ENCODE measurements around the gene DUSP22. TPM values are rescaled to one million over a fixed set of nuclear protein-coding genes. Genes with fewer than 3 reads are reported as not detected.

Gene DUSP22
- polyA plus RNA-seq, 3 donors = 21.5 to 23.2 (median 22.7) TPM

DNA sequence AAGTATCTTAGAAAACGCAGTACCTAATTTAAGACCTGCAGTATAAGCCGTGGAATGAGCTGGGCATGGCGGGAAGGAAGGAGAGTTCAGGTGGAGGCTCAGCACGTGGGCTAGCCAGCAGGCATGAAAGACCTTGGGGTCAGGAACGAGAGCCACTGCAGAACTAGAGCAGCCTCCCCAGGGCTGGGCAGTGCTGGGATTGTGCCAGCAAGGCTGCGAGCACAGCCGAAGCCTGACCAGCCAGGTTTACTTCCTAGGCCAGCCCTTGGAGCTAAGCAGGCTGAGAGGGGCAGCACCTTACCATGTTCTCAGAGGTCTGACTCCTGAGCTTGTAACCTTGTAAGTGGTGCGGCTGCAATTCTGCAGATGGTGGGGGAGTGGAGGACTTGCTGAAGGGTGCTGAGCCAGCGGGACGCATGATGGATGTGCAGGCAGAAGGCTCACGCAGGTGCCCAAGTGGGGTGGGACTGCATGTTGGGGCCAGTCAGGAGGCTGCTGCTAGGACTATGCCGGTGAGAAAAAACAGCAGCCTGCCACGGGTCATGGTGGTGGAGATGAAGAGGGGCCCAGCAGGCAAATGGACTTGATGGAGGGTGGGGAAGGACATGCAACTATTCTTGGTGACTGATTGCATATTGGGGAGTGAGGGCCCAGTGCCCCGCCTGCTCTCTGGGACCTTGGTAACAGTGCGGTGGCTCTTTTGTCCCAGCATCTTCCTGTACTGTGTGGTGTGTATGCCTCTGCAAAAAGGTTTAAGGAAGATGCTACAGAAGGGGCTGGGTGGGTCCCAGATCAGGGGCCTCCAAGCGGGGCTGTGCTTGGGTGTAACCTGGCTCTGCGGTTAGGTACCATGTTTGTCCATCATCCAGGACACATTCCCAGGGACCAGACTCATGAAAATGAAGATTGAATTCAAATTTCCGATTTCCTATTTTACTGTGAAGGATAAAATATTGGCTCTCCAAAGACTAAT, 61.6 kb downstream of the DUSP22 start:
- no peak for DNase-seq (ENCODE audit: extremely low read depth in 1 of 11, low read depth in 9 of 11, low spot score in 4 of 11)

DNA sequence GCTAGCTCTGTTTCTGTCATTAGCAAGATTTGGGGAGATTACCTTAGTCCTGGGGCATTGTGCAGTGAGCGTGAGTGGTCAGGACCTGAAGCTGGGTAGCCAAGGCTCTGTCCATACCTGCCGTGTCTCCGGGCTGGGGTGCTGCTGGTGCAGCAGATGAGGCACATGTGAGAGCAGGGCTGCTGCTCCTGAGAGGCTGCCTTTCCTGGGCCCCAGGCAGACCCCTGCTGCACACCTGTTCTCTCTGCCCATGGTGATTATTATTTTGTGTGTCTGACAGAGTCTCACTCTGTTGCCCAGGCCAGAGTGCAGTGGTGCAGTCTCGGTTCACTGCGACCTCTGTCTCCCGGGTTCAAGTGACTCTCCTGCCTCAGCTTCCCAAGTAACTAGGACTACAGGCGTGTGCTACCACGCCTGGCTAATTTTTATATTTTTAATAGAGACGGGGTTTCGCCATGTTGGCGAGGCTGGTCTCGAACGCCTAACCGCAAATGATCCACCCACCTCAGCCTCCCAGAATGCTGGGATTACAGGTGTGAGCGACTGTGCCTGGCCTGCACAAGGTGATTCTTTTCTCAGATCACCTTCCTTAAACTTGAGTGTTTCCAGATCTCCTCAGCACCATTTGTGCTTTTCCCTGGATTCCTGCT, 62.5 kb downstream of the DUSP22 start:
- no peak for DNase-seq (ENCODE audit: extremely low read depth in 1 of 11, low read depth in 9 of 11, low spot score in 4 of 11)

DNA sequence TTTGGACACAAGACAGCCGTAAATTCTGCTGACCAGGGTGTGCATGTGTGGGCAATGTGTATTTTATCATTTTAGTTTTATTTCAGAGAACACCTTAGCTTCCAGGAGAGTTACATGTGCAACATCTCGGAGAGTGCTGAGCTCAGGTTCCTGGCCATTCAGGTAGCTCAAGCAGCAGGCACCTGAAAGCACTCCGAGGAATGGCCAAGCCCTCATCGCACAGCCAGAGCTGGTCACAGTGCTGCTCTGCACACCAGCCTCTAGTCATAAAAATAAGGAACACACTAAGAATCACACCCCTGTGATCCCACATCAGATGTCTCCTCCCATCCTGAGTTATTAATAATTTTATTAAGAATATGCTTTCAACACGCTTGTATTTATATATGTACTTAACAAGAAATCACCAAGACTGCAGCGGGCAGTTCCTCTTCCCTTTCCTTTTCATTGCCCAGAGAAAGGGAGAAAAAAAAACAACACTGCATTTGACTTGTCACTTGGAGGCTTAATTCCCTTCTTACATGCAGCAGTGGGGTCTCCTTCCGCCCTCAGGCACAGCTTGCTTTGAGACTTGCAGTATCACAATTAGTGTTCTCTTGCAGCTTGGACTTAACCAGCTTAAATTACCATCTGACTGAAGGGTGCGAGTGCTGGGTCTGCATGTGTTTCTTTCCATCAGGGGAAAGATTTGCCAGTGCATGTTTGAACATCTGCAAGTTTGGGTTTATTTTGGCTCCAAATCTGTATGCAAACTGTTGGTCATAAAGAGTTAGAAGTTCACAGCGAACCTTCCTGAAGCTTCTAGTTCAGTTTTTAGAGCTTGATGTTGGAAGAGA, 63.3 kb downstream of the DUSP22 start:
- no peak for DNase-seq (ENCODE audit: extremely low read depth in 1 of 11, low read depth in 9 of 11, low spot score in 4 of 11)

DNA sequence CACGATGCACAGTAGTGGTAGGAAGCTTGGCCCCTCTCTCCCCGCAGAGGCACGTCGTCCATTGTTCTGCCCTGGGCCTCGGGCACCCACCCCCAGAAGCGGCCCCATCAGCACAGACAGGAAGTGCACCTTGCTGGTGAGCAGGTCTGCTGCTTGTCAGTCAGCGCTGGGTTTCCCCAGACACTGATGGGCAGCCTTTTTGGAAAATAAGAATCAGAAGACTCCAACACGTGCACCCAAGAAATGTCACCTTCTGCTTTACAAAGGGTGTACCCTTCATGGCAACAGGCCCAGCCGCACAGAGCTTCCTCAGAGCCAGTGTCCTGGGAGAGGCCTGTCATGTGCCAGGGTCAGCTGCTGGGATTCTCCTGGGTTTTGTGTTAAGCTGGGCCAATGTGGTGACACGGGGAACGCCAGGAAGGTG, 64.6 kb downstream of the DUSP22 start:
- DNase-seq (ENCODE audit: extremely low read depth in 1 of 11, low read depth in 9 of 11, low spot score in 4 of 11) = no peak

DNA sequence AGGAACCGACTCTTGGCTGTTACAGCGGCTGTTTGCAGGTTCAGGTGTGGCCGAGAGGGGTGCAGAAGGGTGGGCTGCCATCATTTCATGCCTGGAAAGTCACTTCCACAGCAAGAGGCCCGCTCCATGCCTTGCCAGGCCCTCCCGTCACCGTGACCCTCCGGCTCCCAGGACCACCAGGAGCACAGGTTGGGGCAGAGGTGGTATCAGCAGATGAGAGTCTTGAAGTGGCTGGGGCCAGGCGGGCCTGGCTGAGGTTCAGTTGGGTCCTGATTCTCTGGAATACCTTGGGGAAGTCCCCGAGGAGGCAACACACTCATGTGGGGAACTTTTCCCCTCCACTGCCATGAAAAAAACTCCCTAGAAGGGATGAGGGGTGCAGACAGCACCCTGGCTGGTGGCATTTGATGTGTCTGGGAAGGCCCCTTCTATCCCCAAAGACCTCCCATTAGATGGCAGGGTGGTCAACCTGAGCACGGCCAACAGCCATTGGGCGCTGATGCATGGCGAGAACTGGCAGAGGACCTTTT, 65.0 kb downstream of the DUSP22 start:
- no peak for DNase-seq (ENCODE audit: extremely low read depth in 1 of 11, low read depth in 9 of 11, low spot score in 4 of 11)

DNA sequence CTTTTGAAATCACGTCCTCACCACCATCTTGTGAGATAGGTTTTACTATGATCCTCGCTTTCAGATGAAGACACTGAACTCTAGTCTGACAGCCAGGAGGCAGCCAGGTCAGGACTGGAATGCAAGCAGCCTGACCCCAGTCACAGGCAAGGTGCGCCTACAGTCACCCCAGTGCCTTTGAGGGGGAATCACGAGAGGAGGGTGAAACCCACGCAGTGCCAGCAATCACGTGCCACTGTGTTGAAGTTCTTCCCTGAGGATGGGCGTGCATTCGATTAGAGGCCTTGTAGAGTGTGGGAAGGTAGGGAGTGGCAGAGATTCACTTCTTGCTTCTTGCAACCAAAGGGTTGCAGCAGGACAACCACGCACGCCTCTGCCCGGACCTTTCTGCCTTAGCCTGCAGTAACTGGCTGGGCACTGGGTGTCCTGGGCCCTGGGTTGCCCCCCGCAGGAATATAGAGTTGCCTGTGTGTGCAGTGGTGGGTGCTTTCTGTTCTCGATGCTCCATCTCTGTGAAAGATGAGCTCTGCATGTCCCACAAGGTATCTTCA, 65.6 kb downstream of the DUSP22 start:
- DNase-seq (ENCODE audit: extremely low read depth in 1 of 11, low read depth in 9 of 11, low spot score in 4 of 11) = no peak

DNA sequence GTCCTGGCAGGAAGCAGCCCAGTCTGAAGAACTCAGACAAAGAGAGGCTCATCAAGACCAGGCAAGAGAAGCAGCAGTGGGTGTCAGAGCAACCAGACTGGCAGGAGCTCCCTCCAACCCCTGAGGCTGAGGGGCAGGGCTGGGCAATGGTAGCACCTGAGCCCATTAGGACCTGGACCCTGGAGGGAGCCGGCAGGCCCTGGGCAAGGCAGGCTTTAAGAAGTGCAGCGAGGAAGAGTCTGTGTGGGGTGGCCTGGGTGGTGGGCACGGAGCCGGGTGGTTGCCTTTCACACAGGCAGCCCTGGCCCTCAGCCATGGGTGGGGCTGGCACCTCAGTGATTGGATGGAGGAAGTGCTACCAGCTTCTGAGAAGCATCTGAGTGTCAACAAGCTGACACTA, 66.1 kb downstream of the DUSP22 start:
- no peak for DNase-seq (ENCODE audit: extremely low read depth in 1 of 11, low read depth in 9 of 11, low spot score in 4 of 11)

DNA sequence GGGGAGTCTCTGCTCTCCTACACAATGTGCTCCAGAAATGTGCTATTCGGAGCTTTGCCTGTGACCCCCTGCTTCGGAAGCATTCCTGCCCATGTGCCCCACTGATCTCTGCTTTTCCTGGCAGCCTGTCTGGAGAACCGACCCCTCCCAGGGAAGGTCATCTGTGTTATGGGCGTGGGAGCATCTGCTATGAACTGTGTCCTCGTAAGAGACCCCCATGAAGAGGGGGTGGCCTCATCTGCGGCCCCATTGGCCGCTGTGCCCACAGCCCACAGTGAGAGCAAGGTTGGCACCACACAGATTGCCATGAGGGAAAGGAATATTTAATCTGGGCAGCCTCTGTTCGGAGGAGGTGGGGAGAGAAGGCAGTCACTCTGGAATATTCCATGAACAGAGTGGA, 66.6 kb downstream of the DUSP22 start:
- no peak for DNase-seq (ENCODE audit: extremely low read depth in 1 of 11, low read depth in 9 of 11, low spot score in 4 of 11)

DNA sequence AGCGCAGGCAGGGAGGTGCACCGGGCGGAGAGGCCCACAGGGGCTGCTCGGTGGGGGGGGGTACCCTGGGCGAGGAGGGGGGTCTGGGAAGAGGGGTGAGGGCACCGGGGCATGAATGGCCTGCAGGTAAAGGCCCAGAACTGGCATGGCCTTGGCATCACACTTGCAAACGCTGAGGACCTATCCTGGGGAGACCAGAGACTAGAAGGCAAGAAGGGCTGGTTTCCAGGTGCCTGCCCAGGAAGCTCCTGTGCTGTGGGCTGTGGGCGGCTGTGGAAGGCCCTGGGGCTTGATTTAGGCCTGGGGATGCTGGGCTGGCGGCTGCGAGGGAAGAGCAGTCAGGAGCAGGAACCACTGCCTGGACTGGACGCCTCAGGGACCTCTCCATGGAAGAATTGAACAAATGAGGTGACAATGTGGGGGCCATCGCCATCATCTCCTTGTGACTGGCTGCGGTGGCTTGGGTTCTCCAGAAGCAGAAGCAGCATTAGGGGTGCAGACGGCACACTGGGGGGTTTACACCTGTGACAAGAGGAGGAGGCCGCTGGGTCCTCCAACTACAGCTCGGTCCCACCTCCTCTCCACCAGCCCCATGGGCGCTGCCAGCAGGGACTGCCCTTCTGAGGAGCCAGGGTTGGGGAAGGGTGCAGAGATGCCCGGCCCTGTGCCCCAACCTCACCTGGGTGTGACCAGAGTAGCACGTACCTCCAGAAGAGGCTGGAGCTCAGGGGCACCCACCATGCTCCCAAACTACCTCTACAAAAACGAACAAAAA, 67.2 kb downstream of the DUSP22 start:
- DNase-seq (ENCODE audit: extremely low read depth in 1 of 11, low read depth in 9 of 11, low spot score in 4 of 11) = no peak

DNA sequence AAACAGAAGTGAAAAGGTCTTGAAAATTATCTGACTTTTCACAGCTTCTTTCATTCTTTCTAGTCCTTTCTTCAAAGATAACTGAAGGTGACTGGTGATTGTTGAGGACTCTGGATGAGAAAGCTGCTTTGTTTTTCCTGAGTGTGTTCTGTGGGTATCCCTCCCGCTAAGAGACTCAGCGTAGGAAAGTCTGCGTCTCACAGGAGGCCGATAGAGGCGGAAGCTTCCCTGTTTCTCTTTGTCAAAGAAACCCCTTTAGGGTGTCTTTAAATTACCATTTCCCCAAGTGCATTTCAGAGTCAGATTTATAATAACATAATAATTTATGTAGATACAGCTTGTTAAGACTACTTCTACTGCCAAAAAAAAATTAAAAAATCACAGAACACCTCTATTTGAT, 68.1 kb downstream of the DUSP22 start:
- DNase-seq (ENCODE audit: extremely low read depth in 1 of 11, low read depth in 9 of 11, low spot score in 4 of 11) = no peak

DNA sequence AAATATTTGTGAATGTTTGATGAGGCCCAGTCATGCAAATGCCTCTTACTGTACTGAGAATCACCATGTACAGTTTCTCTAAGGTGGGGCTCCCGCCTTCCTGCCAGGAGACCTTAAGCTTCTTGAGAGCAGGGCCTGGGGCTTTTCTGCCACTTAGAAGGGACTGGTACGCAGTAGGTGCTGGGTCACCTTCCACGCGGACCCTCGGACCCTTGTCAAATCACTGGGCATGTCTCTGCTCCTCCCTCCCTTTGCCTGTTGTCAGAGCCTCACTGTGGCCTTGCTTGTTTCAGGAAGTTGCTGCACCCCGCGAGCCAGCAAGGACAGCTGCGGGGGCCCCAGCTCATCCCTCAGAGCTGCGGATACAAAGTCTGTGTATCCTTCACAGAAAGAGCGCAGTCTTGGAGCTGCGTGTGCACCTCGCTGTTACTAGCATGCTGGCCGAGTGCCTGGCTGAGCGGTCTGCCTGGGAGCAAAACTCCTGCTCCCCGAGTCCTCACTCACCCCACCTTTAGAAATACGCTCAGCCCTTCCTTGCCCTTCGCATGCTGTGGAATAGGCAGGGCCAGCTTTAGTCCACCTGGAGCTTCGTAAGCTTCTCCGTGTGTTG, 68.6 kb downstream of the DUSP22 start:
- DNase-seq (ENCODE audit: extremely low read depth in 1 of 11, low read depth in 9 of 11, low spot score in 4 of 11) = no peak

DNA sequence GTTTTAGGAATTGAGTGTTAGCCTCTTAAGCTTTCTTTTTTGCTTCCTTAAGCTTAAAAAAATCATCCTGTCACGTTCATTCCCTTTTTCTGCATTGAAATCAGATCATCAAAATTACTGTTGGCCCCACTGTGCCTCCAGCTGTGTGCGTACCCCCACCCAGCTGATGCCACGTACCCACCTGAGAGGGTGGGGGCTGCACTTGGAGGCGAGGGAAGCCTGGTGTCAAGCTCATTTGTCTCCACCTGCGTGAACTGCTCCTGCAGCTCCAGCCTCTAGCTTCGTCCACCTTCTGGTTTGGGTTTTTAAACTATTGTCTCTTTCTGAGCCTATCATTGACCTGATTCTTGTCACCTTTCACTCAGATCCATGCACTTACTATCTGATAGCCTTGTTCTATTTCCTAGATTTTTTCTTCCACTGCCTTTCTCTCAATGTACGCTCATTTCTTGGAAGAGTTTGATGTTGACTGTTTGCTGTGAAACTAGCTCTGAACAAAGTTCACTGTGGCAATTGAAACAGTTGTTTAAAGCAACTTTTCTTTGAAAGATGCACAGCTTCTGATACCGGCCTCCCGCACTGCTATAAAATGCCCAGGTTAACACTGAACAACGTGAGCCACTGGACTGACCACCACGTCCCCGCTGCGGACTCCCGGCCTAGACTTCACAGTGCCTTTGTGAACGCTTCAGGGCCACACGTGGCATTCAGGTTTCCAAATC, 69.3 kb downstream of the DUSP22 start:
- no peak for DNase-seq (ENCODE audit: extremely low read depth in 1 of 11, low read depth in 9 of 11, low spot score in 4 of 11)

DNA sequence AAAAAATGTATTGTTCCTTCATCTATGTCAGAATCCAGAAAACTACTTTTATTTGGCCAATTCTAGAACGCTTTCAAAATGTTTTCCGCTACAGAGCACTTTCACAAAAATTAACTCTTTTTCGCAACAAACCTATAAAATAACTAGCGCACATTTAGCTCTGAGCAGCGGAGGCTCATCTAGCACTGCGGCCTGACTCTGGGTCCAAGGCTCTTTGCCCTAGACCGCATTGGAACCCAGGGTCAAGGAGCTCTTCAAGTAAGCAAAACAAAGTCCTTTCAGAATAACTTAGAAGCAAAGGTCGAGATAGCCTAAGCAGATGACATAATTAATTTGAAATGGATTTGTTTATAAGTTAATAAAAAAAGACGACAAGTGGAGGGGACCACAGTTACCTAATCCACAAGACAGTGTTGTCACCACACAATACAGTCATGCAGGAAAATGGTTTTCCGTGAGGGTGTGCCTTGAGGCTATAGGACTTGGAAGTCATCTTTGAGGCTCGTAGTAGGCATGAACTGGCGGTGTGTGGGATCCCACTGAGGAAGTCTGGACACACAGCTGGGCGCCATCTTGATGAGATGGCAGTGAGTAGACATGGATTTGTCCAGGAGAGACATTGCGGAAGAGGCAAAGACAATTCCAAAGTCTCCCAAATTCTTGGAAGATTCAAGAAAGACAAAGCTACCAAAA, 70.1 kb downstream of the DUSP22 start:
- no peak for DNase-seq (ENCODE audit: extremely low read depth in 1 of 11, low read depth in 9 of 11, low spot score in 4 of 11)

DNA sequence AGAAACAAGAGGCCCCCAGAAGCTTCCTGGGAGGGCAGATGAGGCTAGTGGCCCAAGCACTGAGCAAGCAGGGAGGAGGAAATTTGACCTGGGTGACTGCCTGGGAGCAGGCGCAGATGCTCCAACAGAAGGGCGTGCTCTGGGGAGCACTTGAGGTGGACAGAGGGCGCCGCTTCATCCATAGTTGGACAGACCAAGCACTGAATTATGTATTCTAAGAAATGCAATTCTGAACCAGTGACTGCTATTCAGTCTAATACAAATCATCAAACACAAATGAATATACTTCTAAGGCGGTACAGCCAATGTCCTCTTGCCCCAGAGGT, 70.6 kb downstream of the DUSP22 start:
- DNase-seq (ENCODE audit: extremely low read depth in 1 of 11, low read depth in 9 of 11, low spot score in 4 of 11) = no peak

DNA sequence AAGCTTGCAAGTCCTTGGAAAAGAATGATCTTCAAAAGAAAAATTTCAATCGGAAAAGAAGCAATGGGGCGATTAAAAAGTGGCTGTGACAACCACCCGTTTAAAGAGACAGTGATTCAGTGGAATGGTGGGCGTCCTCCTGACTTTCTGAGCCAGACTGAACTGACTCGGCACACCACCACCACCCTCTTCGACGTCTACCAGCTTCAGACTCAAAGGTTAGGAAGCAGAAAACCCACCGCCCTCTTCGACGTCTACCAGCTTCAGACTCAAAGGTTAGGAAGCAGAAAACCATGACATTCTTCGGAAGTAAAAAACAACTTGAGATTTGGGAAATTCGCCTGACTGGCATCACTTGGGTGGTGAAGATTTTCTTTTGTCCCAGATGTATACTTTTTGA, 71.0 kb downstream of the DUSP22 start:
- DNase-seq (ENCODE audit: extremely low read depth in 1 of 11, low read depth in 9 of 11, low spot score in 4 of 11) = no peak

DNA sequence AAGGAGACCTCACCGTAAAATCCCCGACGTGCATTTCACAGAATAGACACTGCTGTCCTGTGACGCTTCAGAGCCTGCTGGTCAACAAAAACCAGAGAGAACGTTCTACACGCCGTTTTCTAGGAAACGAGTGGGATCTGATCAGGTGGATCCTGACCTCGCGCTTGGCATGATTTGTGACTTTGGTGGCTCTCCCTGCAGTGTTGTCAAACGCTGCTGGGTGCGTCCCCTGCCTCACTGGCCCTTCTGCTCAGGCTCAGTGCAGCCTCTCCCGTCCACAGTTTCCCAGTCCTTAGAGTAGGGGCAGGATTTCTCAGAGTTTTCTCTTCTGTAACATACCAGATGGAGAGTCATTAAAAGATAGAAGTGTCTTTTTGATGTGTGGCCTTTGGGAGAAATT, 71.6 kb downstream of the DUSP22 start:
- no peak for DNase-seq (ENCODE audit: extremely low read depth in 1 of 11, low read depth in 9 of 11, low spot score in 4 of 11)

All from renal cortex interstitium (tissue), 11 donors.